Measurements from ENCODE around the gene KCND2. TPM values are rescaled to one million over a fixed set of nuclear protein-coding genes. Genes with fewer than 3 reads are reported as not detected.

The KCND2 gene
- total RNA-seq, 1 experiment from 2014 or later = not detected

DNA sequence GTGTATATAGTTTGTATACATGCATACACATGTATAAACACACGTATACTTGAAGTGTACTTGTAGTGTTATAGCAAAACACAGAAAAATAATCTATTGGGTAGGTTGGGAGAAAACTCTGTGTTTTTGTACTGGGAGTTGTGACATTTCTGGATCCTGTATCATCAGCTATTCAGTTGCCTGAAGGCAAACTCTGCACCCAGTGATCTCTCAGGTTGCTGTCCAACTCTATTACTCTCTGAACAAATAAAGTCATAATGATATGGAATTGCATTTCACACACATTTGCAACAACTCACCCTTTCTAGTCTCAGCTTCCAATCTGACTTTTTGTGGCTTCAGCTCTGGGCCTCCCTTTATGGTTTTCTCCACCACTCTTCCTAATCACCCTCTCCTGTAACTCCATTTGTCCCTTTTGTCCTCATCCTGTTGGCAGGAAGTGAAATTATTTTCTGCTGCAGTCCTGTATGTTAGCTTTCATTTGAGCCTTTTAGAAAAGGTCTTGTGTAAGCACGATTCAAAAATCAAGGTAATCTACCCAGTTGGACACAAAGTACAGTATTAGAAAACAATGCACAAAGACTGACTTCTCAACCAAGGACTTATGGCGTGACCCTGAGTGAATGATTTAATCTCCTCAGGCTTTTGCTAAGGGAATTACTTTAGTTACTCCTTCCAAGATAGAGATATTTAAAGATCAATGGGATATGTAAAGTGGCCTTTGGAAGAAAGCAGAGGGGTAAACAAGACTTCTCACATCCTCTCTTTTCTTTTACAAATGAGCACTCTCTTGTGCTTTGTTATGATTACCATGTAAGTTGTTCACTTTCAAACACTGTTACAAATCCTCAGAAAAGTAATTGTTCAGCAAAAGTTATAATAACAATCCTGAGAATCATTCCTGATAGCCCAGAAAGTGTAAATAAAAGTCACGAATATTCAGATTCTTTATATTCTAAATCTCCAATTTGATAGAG is 249.1 kb downstream of the KCND2 start:
- CTCF ChIA-PET = no interaction called here
- Histone ChIP-seq H3K36me3 (ENCODE audit: control insufficient read depth, insufficient read depth, low read length) (no peaks in the 10 kb centered on the region), H3K27me3 (replicated peaks; ENCODE audit: control insufficient read depth, insufficient read depth, low read length) (no peaks in the 10 kb centered on the region), H3K9me3 (no peaks in the 10 kb centered on the region), H3K4me1 (no peaks in the 10 kb centered on the region), H3K4me3 (ENCODE audit: low read depth, low read length) (no peak overlapping the region)
- H3K36me3 Mint-ChIP-seq (ENCODE audit: insufficient read depth, unreplicated experiment) = no peaks in the 10 kb centered on the region
- no peak for DNase-seq
- TF ChIP-seq, protein P1, sequence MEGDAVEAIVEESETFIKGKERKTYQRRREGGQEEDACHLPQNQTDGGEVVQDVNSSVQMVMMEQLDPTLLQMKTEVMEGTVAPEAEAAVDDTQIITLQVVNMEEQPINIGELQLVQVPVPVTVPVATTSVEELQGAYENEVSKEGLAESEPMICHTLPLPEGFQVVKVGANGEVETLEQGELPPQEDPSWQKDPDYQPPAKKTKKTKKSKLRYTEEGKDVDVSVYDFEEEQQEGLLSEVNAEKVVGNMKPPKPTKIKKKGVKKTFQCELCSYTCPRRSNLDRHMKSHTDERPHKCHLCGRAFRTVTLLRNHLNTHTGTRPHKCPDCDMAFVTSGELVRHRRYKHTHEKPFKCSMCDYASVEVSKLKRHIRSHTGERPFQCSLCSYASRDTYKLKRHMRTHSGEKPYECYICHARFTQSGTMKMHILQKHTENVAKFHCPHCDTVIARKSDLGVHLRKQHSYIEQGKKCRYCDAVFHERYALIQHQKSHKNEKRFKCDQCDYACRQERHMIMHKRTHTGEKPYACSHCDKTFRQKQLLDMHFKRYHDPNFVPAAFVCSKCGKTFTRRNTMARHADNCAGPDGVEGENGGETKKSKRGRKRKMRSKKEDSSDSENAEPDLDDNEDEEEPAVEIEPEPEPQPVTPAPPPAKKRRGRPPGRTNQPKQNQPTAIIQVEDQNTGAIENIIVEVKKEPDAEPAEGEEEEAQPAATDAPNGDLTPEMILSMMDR (IDR thresholded peaks at IDR 0.05; ENCODE audit: insufficient read depth in 1 of 2, low read depth in 1 of 2, low read length in 1 of 2, severe bottlenecking in 1 of 2, unreplicated experiment in 1 of 2) = no peak
- no peaks in the 10 kb centered on the region for H3K4me1 Mint-ChIP-seq (ENCODE audit: low read depth, unreplicated experiment)
- no TSS peak for BruUV-seq (replicated peaks)
- no peaks in the 10 kb centered on the region for H3K27me3 Mint-ChIP-seq (ENCODE audit: insufficient read depth, unreplicated experiment)
- H3K27ac Mint-ChIP-seq (ENCODE audit: unreplicated experiment) = no peak overlapping the region
- POLR2A ChIA-PET = interaction anchor here (0.6 kb wide), 1 partner anchor 1097 kb away, joined by 3 read pairs; no protein-coding TSS in a partner anchor
- H3K9me3 Mint-ChIP-seq (ENCODE audit: unreplicated experiment) = no peaks in the 10 kb centered on the region
- intact Hi-C loops (cut with micrococcal nuclease; ENCODE audit: unreplicated experiment) = no loop called here
- no peak overlapping the region for H3K4me3 Mint-ChIP-seq (ENCODE audit: unreplicated experiment)

DNA sequence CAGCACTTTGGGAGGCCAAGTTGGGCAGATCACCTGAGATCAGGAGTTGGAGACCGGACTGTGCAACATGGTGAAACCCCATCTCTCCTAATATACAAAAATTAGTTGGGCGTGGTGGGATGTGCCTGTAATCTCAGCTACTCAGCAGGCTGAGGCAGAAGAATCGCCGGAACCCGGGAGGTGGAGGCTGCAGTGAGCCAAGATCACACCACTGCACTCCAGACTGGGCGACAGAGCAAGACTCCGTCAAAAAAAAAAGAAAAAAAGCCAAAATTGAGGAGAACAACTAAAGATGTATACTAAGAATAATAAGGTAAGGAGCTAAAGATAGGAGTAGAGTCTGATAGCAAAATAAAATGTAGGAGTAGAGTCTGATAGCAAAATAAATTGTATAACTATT is 251.0 kb downstream of the KCND2 start:
- ChIA-PET CTCF (no interaction called here), POLR2A (no interaction called here)
- Histone ChIP-seq H3K4me3 (ENCODE audit: low read depth, low read length) (no peak overlapping the region), H3K27me3 (replicated peaks; ENCODE audit: control insufficient read depth, insufficient read depth, low read length) (no peaks in the 10 kb centered on the region), H3K9me3 (no peaks in the 10 kb centered on the region), H3K36me3 (ENCODE audit: control insufficient read depth, insufficient read depth, low read length) (no peaks in the 10 kb centered on the region), H3K4me1 (no peaks in the 10 kb centered on the region)
- Mint-ChIP-seq H3K36me3 (ENCODE audit: insufficient read depth, unreplicated experiment) (no peaks in the 10 kb centered on the region), H3K27ac (ENCODE audit: unreplicated experiment) (no peak overlapping the region), H3K4me1 (ENCODE audit: low read depth, unreplicated experiment) (no peaks in the 10 kb centered on the region), H3K4me3 (ENCODE audit: unreplicated experiment) (no peak overlapping the region), H3K27me3 (ENCODE audit: insufficient read depth, unreplicated experiment) (no peaks in the 10 kb centered on the region), H3K9me3 (ENCODE audit: unreplicated experiment) (no peaks in the 10 kb centered on the region)
- DNase-seq = no peak
- BruUV-seq (replicated peaks) = no TSS peak
- intact Hi-C loops (cut with micrococcal nuclease; ENCODE audit: unreplicated experiment) = no loop called here
- TF ChIP-seq, protein P1 (IDR thresholded peaks at IDR 0.05; ENCODE audit: insufficient read depth in 1 of 2, low read depth in 1 of 2, low read length in 1 of 2, severe bottlenecking in 1 of 2, unreplicated experiment in 1 of 2) = no peak

DNA sequence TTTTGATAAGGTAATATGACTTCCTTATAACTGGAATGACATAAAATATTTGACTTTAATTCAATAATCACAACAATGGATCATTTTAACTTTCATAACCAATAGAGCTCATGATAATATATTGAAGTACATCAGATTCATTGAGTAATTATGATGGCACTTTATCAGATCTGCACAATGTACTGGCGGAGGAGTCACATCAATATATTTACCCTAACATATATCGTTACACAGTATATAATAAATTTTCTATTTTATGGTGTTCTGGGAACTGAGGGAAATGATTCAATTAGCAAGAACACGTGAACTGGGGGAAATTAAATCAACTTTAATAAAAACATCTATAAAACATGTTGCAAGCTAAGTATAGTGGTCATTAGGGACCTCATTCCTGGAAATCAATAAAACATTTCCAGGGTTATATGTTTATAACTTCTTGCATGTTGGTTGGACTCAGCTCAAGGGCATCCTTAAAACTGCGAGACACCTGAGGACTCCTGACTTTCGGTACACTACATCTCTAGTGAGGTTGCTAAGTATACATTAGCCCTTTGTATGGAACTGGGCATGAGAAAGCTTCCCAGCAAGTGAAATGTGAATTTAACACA is 254.0 kb downstream of the KCND2 start:
- Mint-ChIP-seq H3K4me3 (ENCODE audit: unreplicated experiment) (no peak overlapping the region), H3K36me3 (ENCODE audit: insufficient read depth, unreplicated experiment) (no peaks in the 10 kb centered on the region), H3K27me3 (ENCODE audit: insufficient read depth, unreplicated experiment) (no peaks in the 10 kb centered on the region), H3K27ac (ENCODE audit: unreplicated experiment) (no peak overlapping the region), H3K9me3 (ENCODE audit: unreplicated experiment) (no peaks in the 10 kb centered on the region), H3K4me1 (ENCODE audit: low read depth, unreplicated experiment) (no peaks in the 10 kb centered on the region)
- TF ChIP-seq, protein P1 (IDR thresholded peaks at IDR 0.05; ENCODE audit: insufficient read depth in 1 of 2, low read depth in 1 of 2, low read length in 1 of 2, severe bottlenecking in 1 of 2, unreplicated experiment in 1 of 2) = no peak
- no TSS peak for BruUV-seq (replicated peaks)
- H3K4me3 ChIP-seq (ENCODE audit: low read depth, low read length) = no peak overlapping the region
- H3K27me3 ChIP-seq (replicated peaks; ENCODE audit: control insufficient read depth, insufficient read depth, low read length) = no peaks in the 10 kb centered on the region
- POLR2A ChIA-PET = no interaction called here
- H3K9me3 ChIP-seq = no peaks in the 10 kb centered on the region
- DNase-seq = no peak
- intact Hi-C loops (cut with micrococcal nuclease; ENCODE audit: unreplicated experiment) = no loop called here
- CTCF ChIA-PET = no interaction called here
- H3K36me3 ChIP-seq (ENCODE audit: control insufficient read depth, insufficient read depth, low read length) = no peaks in the 10 kb centered on the region
- no peaks in the 10 kb centered on the region for H3K4me1 ChIP-seq
